ENCODE measurements around the gene RNPEPL1.
A peak's percentile ranks its signal among the peaks of the same experiment; 100 is the strongest.
"Not testable (repeated sequence)": the region's sequence is repeated elsewhere in the genome, so short reads cannot be mapped to it uniquely, and the experiment has no call there.

The RNPEPL1 gene, protein sequence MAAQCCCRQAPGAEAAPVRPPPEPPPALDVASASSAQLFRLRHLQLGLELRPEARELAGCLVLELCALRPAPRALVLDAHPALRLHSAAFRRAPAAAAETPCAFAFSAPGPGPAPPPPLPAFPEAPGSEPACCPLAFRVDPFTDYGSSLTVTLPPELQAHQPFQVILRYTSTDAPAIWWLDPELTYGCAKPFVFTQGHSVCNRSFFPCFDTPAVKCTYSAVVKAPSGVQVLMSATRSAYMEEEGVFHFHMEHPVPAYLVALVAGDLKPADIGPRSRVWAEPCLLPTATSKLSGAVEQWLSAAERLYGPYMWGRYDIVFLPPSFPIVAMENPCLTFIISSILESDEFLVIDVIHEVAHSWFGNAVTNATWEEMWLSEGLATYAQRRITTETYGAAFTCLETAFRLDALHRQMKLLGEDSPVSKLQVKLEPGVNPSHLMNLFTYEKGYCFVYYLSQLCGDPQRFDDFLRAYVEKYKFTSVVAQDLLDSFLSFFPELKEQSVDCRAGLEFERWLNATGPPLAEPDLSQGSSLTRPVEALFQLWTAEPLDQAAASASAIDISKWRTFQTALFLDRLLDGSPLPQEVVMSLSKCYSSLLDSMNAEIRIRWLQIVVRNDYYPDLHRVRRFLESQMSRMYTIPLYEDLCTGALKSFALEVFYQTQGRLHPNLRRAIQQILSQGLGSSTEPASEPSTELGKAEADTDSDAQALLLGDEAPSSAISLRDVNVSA

DNA sequence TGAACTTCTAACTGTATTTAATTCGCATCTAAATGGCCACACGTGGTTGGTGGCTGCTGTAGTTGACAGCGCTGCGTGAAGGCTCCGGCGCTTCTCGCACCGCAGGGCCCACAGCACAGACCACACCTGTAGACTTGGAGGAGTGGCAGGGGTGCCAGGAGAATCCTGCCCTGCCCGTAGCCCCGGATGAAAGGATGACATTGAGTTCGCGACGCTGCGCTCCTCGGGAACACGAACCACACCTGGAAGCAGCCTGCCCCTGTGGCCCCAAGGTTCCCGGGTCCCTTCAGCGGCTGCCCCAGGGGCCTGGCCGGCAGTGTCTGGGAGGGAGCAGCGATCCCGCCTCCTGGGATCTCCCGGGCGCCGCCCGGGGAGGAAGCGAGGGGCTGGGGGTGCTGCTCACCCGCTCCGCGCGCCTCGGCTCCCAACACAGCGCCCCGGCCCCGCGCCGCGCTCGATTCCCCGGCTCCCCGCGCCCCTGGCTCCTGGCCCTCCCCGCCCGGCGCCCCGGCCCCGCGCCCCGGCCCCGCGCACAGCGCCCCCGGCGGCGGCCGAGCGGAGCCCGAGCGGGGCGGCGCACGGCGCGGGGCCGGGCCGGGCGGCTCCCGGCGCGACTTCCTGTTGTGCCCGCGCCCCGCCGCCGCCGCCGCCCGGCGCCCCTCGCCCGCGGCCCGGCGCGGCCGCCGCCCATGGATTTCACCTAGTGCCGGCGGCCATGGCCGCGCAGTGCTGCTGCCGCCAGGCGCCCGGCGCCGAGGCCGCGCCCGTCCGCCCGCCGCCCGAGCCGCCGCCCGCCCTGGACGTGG, at the start of gene RNPEPL1:
TSS of gene RNPEPL1 (plus strand) at position 613 of the 806 bp plus-strand sequence. CDS start at position 716, 103 bp downstream.
- H3K9ac ChIP-seq (ENCODE audit: low read length): peak within 1 kb of the TSS; percentile 40

DNA sequence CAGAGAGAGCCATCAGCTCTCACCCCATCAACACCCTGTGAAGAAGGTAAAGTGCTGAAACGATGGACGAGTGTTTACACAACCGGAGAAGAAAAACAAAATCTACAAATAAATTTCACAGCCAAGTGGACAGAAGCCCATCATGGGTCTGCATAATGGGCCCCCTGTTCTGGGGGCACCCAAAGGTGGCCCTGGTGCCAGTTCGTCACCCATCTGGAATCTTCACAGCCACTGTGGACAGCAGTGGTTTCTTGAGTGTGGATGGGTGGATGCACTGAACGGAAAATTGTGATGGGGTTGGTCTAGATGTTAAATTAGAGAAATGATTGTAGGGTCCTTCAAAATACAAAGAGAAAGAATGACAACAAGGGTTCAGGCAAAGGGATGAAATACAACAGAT, 49.3 kb upstream of the RNPEPL1 start:
- no peak overlapping the region for H3K9ac ChIP-seq (ENCODE audit: low read length)

More for the DNA sequence above, at the start of gene RNPEPL1:
- Histone ChIP-seq H3K9me3 (ENCODE audit: control insufficient read depth, insufficient read depth, low read depth, low read length) (no peaks in the 10 kb centered on the region), H3K4me1 (ENCODE audit: control insufficient read depth, insufficient read depth, low read length) (peaks cover 29% of the 10 kb centered on the region), H3K27me3 (ENCODE audit: control insufficient read depth, insufficient read depth, low read length) (peaks cover 30% of the 10 kb centered on the region), H3K27ac (ENCODE audit: low read depth, low read length) (no peak within 1 kb of the TSS), H3K36me3 (ENCODE audit: control insufficient read depth, insufficient read depth, low read length) (no peaks in the 10 kb centered on the region), H3K4me3 (ENCODE audit: low read depth, low read length) (peak within 1 kb of the TSS; percentile 69)

GRCh38 chr2:240519396-240520129, 48.7 kb upstream of the RNPEPL1 start:
- Histone ChIP-seq H3K27ac (ENCODE audit: low read depth, low read length) (no peak overlapping the region), H3K27me3 (ENCODE audit: control insufficient read depth, insufficient read depth, low read length) (peaks cover 30% of the 10 kb centered on the region), H3K4me1 (ENCODE audit: control insufficient read depth, insufficient read depth, low read length) (no peaks in the 10 kb centered on the region), H3K9me3 (ENCODE audit: control insufficient read depth, insufficient read depth, low read depth, low read length) (peaks cover 25% of the 10 kb centered on the region), H3K36me3 (ENCODE audit: control insufficient read depth, insufficient read depth, low read length) (peaks cover 5% of the 10 kb centered on the region; the same call in 1 of the 2 replicates), H3K4me3 (ENCODE audit: low read depth, low read length) (peak overlapping the region; percentile 49), H3K9ac (ENCODE audit: low read length) (no peak overlapping the region)

More for the DNA sequence above, 49.3 kb upstream of the RNPEPL1 start:
- Histone ChIP-seq H3K4me3 (ENCODE audit: low read depth, low read length) (no peak overlapping the region), H3K36me3 (ENCODE audit: control insufficient read depth, insufficient read depth, low read length) (peaks cover 5% of the 10 kb centered on the region; the same call in 1 of the 2 replicates), H3K27me3 (ENCODE audit: control insufficient read depth, insufficient read depth, low read length) (peaks cover 30% of the 10 kb centered on the region), H3K4me1 (ENCODE audit: control insufficient read depth, insufficient read depth, low read length) (no peaks in the 10 kb centered on the region), H3K27ac (ENCODE audit: low read depth, low read length) (no peak overlapping the region), H3K9me3 (ENCODE audit: control insufficient read depth, insufficient read depth, low read depth, low read length) (peaks cover 20% of the 10 kb centered on the region; the same call in 1 of the 2 replicates)

DNA sequence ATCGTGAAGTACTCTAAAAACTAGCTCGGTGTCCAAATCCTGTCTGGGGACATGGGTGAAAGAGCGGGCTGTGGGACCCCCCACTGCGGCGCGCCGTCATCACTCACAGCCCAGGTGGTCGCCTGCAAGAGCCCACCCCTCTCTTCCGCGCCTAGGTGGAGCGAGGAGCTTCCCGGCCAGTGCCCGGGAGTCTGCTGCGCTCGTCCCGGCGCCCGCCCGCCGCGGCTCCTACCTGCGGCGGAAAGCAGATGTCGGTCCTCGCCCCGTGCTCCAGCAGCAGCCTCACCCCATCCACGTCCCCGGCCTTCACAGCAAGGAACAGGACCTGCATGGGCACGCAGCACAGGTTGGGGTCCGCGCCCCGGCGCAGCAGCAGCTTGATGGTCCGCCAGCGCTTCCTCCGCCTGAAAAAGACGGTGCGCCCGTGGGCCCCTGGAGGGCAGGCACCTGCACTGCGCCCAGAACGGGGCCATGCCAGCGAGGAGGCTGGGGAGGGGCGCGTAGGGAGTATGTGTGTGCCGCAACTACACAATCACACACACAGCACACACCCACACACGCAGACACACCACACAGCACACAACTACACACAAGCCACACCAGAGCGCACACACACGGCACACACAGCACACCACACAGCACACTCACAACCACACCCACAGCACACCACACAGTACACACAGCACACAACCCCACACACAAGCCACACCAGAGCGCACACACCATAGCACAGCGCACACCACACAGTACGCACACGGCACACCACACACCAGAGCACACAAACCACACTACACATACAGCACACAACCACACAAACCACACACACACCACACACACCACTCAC, 47.9 kb upstream of the RNPEPL1 start:
- Histone ChIP-seq H3K27ac (ENCODE audit: low read depth, low read length) (no peak overlapping the region), H3K4me3 (ENCODE audit: low read depth, low read length) (peak overlapping the region; percentile 49)

DNA sequence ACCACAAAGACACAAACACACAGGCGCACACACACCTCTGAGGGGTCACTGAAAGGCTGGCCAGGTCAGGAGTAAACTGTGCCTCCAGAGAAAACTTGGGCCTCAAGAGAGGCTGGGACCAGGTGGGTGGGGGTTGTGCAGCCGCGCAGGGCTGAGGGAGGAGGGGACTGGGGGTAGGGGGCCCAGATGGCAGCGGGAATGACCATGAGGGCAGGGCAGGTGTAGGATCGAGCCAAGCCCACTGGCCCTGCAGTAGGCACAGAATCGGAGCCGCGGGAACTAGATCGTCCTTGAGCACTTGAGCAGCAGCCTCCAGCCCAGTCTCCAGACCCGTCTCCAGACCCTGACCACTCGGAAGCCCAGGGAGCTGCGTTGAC, 47.3 kb upstream of the RNPEPL1 start:
- Histone ChIP-seq H3K9me3 (ENCODE audit: control insufficient read depth, insufficient read depth, low read depth, low read length) (peaks cover 38% of the 10 kb centered on the region), H3K4me3 (ENCODE audit: low read depth, low read length) (no peak overlapping the region), H3K4me1 (ENCODE audit: control insufficient read depth, insufficient read depth, low read length) (no peaks in the 10 kb centered on the region), H3K27me3 (ENCODE audit: control insufficient read depth, insufficient read depth, low read length) (peaks cover 30% of the 10 kb centered on the region), H3K27ac (ENCODE audit: low read depth, low read length) (no peak overlapping the region), H3K36me3 (ENCODE audit: control insufficient read depth, insufficient read depth, low read length) (peaks cover 12% of the 10 kb centered on the region; the same call in 1 of the 2 replicates), H3K9ac (ENCODE audit: low read length) (no peak overlapping the region)

More for the DNA sequence above, 47.9 kb upstream of the RNPEPL1 start:
- no peaks in the 10 kb centered on the region for H3K4me1 ChIP-seq (ENCODE audit: control insufficient read depth, insufficient read depth, low read length)
- H3K27me3 ChIP-seq (ENCODE audit: control insufficient read depth, insufficient read depth, low read length): peaks cover 30% of the 10 kb centered on the region
- H3K9me3 ChIP-seq (ENCODE audit: control insufficient read depth, insufficient read depth, low read depth, low read length): peaks cover 32% of the 10 kb centered on the region
- H3K9ac ChIP-seq (ENCODE audit: low read length): no peak overlapping the region
- peaks cover 6% of the 10 kb centered on the region; the same call in 1 of the 2 replicates for H3K36me3 ChIP-seq (ENCODE audit: control insufficient read depth, insufficient read depth, low read length)

DNA sequence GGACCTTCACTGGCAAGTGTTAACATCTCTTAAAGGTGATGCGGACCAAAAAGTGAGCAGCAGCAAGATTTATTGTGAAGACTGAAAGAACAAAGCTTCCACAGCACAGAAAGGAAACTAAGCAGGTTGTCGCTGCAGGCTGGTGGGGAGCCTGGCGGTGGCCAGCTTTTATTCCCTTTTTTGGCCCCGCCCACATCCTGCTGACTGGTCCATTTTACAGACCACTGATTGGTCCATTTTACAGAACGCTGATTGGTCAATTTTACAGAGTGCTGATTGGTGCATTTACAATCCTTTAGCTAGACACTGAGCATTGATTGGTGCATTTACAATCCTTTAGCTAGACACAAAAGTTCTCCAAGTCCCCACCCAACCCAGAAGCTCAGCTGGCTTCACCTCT, 46.4 kb upstream of the RNPEPL1 start:
- Histone ChIP-seq H3K27me3 (ENCODE audit: control insufficient read depth, insufficient read depth, low read length) (peaks cover 30% of the 10 kb centered on the region), H3K36me3 (ENCODE audit: control insufficient read depth, insufficient read depth, low read length) (peaks cover 15% of the 10 kb centered on the region; the same call in 1 of the 2 replicates), H3K9me3 (ENCODE audit: control insufficient read depth, insufficient read depth, low read depth, low read length) (peaks cover 47% of the 10 kb centered on the region)
- not testable (repeated sequence) for H3K27ac ChIP-seq (ENCODE audit: low read depth, low read length); H3K4me1 ChIP-seq (ENCODE audit: control insufficient read depth, insufficient read depth, low read length); H3K4me3 ChIP-seq (ENCODE audit: low read depth, low read length); H3K9ac ChIP-seq (ENCODE audit: low read length)

- Histone ChIP-seq H3K4me3 (ENCODE audit: low read depth, low read length) (no peak overlapping the region), H3K4me1 (ENCODE audit: control insufficient read depth, insufficient read depth, low read length) (no peaks in the 10 kb centered on the region), H3K27me3 (ENCODE audit: control insufficient read depth, insufficient read depth, low read length) (peaks cover 30% of the 10 kb centered on the region), H3K36me3 (ENCODE audit: control insufficient read depth, insufficient read depth, low read length) (peaks cover 15% of the 10 kb centered on the region; the same call in 1 of the 2 replicates), H3K9ac (ENCODE audit: low read length) (no peak overlapping the region), H3K27ac (ENCODE audit: low read depth, low read length) (no peak overlapping the region), H3K9me3 (ENCODE audit: control insufficient read depth, insufficient read depth, low read depth, low read length) (peaks cover 51% of the 10 kb centered on the region)
These were observed 45.9 kb upstream of the RNPEPL1 start for GRCh38 chr2:240522406-240522805.

DNA sequence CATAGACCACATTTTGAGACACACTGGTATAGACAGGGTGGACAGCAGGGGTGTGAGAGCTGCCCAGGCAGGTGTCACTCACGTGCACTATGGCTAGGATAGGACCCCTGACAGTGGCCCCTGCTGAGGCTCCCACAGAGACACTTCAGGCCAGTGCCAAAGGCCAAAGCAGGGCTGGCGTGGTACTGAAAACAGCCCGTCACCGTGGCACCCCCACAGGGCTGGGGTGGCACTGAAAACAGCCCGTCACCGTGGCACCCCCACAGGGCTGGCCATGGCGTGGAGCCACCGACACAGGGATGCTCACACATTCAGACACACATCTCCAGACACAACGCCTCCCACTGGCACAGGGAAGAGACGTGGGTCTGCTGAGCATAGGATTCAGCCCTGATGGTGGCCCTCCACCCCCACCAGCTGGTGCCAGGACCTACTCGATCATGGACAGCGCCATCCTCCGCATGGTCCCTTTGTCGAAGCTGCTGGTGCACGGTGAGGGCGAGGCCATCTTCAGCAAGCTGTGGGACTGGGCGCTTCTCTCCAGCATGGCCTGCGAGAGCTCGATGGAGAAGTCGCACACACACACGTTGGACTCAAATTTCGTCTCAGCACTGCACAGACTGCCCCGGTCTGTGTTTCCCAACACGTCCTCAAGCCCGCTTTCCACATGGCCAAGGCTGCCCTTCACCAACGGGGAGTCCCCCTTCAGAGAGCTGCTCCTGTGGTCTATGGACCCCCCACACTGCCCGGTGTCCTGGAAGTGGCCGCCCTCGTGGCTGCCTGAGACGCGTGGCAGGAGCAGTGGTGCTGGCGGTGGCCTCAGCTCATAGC, 44.6 kb upstream of the RNPEPL1 start:
- no peak overlapping the region for H3K27ac ChIP-seq (ENCODE audit: low read depth, low read length)
- peaks cover 25% of the 10 kb centered on the region for H3K27me3 ChIP-seq (ENCODE audit: control insufficient read depth, insufficient read depth, low read length)
- H3K4me1 ChIP-seq (ENCODE audit: control insufficient read depth, insufficient read depth, low read length): no peaks in the 10 kb centered on the region
- peaks cover 51% of the 10 kb centered on the region for H3K9me3 ChIP-seq (ENCODE audit: control insufficient read depth, insufficient read depth, low read depth, low read length)
- no peak overlapping the region for H3K9ac ChIP-seq (ENCODE audit: low read length)
- H3K36me3 ChIP-seq (ENCODE audit: control insufficient read depth, insufficient read depth, low read length): peaks cover 15% of the 10 kb centered on the region; the same call in 1 of the 2 replicates
- H3K4me3 ChIP-seq (ENCODE audit: low read depth, low read length): no peak overlapping the region
